Suppressor macrophage treated with lipopolysaccharide for 1 hour (primary cell): ENCODE measurements around the gene RNF111.
"Not testable (repeated sequence)": the region's sequence is repeated elsewhere in the genome, so short reads cannot be mapped to it uniquely, and the experiment has no call there.

Experiments used
- DNase-seq, 3 donors: peaks; one replicate each; pipeline ENCODE4 v3.0.0-alpha.2; 2020 to 2022

The RNF111 gene

DNA sequence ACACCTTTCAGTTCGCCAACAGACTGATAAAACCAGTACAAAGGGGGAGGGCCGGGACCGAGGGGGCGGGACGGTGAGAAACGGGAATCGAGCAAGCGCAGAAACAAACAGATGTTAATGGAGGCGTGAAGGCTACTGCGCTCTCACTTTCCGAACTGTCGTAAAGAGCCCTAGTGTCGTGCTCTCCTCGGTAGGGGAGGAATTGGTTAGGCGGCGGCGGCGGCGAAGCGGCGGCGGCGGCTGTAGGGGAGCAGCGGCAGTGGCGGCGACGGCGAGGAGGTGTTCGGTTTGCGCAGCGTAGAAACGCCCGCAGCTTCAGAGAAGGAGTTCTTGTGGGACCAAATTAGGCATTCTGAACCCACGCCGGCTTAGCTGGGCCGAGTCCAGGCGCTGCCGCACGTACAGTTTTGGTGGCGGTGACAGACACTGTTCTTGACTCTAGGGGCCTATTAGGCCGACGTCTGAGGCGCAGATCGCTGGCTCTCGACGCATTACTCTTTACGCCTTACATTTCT, at the start of gene RNF111:
TSS of gene RNF111 (plus strand) at position 173 of the 515 bp plus-strand sequence. CDS start 43,160 bp downstream, outside the sequence.
- peak; percentile 94 to 97 (median 97) for DNase-seq

GRCh38 chr15:58947179-58947578, 40.3 kb upstream of the RNF111 start:
- no peak for DNase-seq

DNA sequence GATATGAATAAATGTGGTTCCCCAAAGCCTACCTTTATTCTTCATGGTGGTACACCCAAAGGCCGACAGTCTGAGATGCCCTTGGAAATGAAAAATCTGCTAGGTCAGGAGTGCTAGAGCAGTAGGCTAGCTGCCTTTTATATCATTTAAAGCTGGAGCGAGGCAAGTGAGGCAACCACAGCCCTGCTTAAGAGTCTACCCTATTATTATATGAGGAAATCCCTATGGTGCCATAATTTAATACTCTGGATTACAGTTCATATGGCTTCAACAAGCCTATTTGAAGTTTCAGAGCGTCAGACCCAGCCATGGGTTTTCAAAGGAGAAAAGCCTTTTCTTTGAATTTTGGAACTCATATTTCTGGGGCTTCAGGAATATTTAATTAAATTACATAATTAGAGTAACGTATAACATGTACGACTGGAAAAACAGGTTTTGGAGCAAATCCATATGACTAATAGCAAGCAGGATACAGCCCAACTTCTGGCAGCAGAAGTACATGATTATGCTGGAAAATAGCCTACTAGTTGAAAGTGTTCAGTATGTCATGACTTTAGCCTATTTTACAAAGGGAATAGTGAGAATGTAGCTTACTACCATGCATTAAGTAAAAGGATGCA, 36.0 kb upstream of the RNF111 start:
- DNase-seq: no peak

DNA sequence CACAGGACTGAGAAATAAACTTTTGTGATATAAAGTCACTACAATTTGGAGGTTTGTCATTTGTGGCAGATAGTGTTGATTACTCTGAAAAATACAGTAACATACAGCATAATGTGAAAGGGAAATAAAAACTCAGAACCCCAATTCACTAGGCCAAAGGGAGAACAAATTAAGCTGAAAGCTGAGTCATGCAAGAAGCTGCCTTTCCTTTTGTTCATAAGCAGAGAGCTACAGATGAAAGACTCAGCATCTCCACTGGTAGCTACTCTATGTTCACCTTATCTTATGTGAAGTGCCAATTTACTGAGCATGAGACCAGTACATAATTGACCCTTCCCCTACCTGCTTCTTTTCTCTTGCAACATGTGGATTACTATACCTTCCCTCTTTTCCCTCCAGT, 34.7 kb upstream of the RNF111 start:
- DNase-seq: peak in 2 of 3 donors; percentile 10 to 28

GRCh38 chr15:58957101-58957973, 30.1 kb upstream of the RNF111 start:
- DNase-seq: peak; percentile 82 to 86 (median 85)

- DNase-seq: no peak
Observed at GRCh38 chr15:58958811-58959210, 28.7 kb upstream of the RNF111 start.

DNA sequence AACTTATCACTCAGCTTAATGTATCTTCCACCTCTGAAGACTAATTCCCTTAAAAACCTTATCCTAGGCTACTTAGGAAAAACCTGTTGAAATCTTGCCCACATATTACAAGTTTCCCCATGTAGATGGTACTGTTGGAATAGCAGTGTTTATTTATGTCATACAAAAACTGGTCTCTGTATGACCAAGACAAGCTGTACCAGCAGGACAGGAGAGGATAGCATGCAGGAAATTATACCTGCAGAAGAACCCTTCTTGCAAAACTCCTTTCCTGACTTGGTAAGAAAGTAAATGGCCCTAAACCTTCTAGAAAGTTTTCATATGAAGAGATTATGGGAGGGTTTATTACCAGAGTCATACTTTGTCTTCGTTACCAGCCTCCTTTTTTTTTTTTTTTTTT, 25.3 kb upstream of the RNF111 start:
- DNase-seq: no peak

GRCh38 chr15:58962662-58963565, 24.5 kb upstream of the RNF111 start:
- no peak for DNase-seq

- DNase-seq: peak in 2 of 3 donors; percentile 41 to 58
Observed at GRCh38 chr15:58966698-58967097, 20.8 kb upstream of the RNF111 start.

- DNase-seq: no peak
Observed at GRCh38 chr15:58967479-58967878, 20.0 kb upstream of the RNF111 start.

- DNase-seq: no peak
Observed at GRCh38 chr15:58977887-58978286, 9.6 kb upstream of the RNF111 start.

- DNase-seq: peak; percentile 45 to 81 (median 76)
Observed at GRCh38 chr15:58980351-58980939, 7.0 kb upstream of the RNF111 start.

- DNase-seq: peak in 2 of 3 donors; percentile 28 to 46
Observed at GRCh38 chr15:58981808-58982475, 5.5 kb upstream of the RNF111 start.

- no peak for DNase-seq
Observed at GRCh38 chr15:58983261-58983660, 4.2 kb upstream of the RNF111 start.

DNA sequence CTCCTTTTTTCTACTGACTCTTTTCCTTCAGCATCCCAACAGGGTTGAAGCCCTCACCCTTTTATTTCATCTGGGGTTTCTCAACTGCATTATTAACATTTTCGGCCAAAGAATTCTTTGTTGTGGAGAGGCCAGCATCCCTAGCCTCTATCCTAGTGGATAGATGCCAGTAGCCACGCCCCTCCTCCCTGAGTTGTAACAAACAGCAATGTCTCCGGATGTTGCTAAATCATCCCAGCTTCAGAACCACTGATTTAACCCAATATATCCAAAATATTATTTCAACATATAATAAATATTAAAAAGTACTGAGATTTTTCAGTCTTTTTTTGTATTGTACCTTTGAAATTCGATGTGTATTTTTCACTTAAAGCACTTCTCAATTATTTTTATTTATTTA, 2.0 kb upstream of the RNF111 start:
- no peak for DNase-seq

GRCh38 chr15:58987036-58987435, 427 bp upstream of the RNF111 start:
- no peak for DNase-seq

GRCh38 chr15:58988006-58988785, 733 bp downstream of the RNF111 start:
- peak; percentile 74 to 94 (median 83) for DNase-seq

DNA sequence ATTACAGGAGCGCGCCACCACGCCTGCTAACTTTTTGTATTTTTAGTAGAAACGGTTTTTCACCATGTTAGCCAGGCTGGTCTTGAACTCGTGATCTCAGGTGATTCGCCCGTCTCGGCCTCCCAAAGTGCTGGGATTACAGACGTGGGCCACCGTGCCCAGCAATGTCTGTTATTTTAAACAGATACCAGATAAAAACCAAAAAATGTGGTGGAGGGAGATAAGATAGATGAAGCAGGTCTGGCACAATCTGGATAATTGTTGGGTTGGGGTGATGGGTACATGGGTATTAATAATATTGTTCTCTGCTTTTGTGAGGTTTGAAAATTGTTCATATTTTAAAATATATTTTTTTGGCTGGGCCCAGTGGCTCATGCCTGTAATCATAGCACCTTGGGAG, 4.7 kb downstream of the RNF111 start:
- DNase-seq: no peak

- no peak for DNase-seq
Observed at GRCh38 chr15:58994906-58995453, 7.5 kb downstream of the RNF111 start.

DNA sequence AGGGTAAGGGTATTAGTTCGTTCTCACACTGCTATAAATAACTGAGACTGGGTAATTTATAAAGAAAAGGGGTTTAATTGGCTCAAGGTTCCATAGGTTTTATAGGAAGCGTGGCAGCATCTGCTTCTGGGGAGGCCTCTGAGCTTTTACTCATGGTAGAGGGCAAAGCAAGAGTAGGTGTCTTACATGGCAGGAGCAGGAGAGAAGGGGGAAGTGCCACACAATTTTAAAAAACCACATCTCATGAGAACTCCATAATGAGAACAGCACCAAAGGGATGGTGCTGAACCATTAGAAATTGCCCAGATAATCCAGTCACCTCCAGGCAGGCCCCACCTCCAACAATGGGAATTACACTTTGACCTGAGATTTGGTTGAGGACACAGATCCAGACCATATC, 12.2 kb downstream of the RNF111 start:
- DNase-seq: no peak

GRCh38 chr15:59000251-59000650, 12.8 kb downstream of the RNF111 start:
- DNase-seq: not testable (repeated sequence)
